ENCODE results near the gene EME1. TPM values are rescaled to one million over a fixed set of nuclear protein-coding genes. Genes with fewer than 3 reads are reported as not detected.

Gene EME1
- total and polyA plus RNA-seq, 2 experiments from 2014 or later = 14.4 to 15.9 TPM

- TF ChIP-seq ZNF462 (CRISPR knock-in tag; IDR thresholded peaks at IDR 0.05) (no peak), ETS1 (IDR thresholded peaks at IDR 0.05) (no peak), POLR2AphosphoS5 (IDR thresholded peaks at IDR 0.05; ENCODE audit: low read depth) (no peak), EZH2phosphoT487 (IDR thresholded peaks at IDR 0.05; ENCODE audit: unreplicated experiment) (no peak)
Measured at GRCh38 chr17:50421308-50422051, 48.5 kb downstream of the EME1 start (continued).

- Mint-ChIP-seq H3K9me3 (peaks cover 20% of the 10 kb centered on the region), H3K36me3 (ENCODE audit: low read depth) (peaks cover 7% of the 10 kb centered on the region; the same call in 2 of the 3 replicates), H3K4me3 (no peak overlapping the region), H3K27ac (no peak overlapping the region), H3K4me1 (peaks cover 22% of the 10 kb centered on the region), H3K27me3 (ENCODE audit: insufficient read depth, low read depth, poor library complexity) (peaks cover 12% of the 10 kb centered on the region)
- DNase-seq (ENCODE audit: low spot score) (no peak), ATAC-seq (no peak)
- Histone ChIP-seq H3K9me2 (ENCODE audit: insufficient read depth) (no peaks in the 10 kb centered on the region), H3K4me2 (no peak overlapping the region), H4K20me1 (replicated peaks; ENCODE audit: insufficient read depth) (no peaks in the 10 kb centered on the region), H3K4me1 (ENCODE audit: insufficient read depth) (peaks cover 18% of the 10 kb centered on the region), H3K27me3 (ENCODE audit: insufficient read depth) (peaks cover 13% of the 10 kb centered on the region; the same call in 1 of the 2 replicates), H3K27ac (ENCODE audit: low read depth) (no peak overlapping the region), H2AFZ (no peak overlapping the region), H3K4me3 (no peak overlapping the region), H3F3A (replicated peaks; ENCODE audit: low read depth) (peaks cover 7% of the 10 kb centered on the region; the same call in 1 of the 2 replicates), H3K79me2 (replicated peaks; ENCODE audit: insufficient read depth) (0 out of 2 replicates have a peak, but pooled peaks cover under 1% of the 10 kb centered on the region), H3K36me3 (ENCODE audit: insufficient read depth) (no peaks in the 10 kb centered on the region)
- TF ChIP-seq ZNF462 (CRISPR knock-in tag; IDR thresholded peaks at IDR 0.05) = no peak
Measured at GRCh38 chr17:50422738-50423137, 49.7 kb downstream of the EME1 start.
